ENCODE measurements around the gene GLIPR1L1. TPM values are rescaled to one million over a fixed set of nuclear protein-coding genes. Genes with fewer than 3 reads are reported as not detected.

GLIPR1L1 gene
- total and polyA plus RNA-seq, 2 experiments from 2014 or later, result 4.4 TPM; not detected in 1

DNA sequence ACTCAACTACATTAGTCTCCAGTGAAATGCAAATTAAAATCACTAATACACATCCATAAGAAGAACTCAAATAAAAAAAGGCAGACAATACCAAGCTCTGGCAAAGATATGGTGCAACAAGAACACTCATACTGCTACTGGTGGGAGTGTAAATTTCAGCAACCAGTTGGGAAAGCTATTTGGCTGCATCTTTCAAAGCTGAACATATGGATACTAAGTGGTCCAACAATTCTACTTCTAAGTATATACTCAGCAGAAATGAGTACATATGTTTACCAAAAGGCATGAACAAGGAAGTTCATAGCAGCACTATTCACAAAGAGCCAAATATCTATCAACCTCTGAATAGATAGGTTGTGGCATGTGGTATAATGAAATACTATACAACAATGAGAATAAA lies 31.7 kb upstream of the GLIPR1L1 start (continued):
- TF ChIP-seq, protein P1, sequence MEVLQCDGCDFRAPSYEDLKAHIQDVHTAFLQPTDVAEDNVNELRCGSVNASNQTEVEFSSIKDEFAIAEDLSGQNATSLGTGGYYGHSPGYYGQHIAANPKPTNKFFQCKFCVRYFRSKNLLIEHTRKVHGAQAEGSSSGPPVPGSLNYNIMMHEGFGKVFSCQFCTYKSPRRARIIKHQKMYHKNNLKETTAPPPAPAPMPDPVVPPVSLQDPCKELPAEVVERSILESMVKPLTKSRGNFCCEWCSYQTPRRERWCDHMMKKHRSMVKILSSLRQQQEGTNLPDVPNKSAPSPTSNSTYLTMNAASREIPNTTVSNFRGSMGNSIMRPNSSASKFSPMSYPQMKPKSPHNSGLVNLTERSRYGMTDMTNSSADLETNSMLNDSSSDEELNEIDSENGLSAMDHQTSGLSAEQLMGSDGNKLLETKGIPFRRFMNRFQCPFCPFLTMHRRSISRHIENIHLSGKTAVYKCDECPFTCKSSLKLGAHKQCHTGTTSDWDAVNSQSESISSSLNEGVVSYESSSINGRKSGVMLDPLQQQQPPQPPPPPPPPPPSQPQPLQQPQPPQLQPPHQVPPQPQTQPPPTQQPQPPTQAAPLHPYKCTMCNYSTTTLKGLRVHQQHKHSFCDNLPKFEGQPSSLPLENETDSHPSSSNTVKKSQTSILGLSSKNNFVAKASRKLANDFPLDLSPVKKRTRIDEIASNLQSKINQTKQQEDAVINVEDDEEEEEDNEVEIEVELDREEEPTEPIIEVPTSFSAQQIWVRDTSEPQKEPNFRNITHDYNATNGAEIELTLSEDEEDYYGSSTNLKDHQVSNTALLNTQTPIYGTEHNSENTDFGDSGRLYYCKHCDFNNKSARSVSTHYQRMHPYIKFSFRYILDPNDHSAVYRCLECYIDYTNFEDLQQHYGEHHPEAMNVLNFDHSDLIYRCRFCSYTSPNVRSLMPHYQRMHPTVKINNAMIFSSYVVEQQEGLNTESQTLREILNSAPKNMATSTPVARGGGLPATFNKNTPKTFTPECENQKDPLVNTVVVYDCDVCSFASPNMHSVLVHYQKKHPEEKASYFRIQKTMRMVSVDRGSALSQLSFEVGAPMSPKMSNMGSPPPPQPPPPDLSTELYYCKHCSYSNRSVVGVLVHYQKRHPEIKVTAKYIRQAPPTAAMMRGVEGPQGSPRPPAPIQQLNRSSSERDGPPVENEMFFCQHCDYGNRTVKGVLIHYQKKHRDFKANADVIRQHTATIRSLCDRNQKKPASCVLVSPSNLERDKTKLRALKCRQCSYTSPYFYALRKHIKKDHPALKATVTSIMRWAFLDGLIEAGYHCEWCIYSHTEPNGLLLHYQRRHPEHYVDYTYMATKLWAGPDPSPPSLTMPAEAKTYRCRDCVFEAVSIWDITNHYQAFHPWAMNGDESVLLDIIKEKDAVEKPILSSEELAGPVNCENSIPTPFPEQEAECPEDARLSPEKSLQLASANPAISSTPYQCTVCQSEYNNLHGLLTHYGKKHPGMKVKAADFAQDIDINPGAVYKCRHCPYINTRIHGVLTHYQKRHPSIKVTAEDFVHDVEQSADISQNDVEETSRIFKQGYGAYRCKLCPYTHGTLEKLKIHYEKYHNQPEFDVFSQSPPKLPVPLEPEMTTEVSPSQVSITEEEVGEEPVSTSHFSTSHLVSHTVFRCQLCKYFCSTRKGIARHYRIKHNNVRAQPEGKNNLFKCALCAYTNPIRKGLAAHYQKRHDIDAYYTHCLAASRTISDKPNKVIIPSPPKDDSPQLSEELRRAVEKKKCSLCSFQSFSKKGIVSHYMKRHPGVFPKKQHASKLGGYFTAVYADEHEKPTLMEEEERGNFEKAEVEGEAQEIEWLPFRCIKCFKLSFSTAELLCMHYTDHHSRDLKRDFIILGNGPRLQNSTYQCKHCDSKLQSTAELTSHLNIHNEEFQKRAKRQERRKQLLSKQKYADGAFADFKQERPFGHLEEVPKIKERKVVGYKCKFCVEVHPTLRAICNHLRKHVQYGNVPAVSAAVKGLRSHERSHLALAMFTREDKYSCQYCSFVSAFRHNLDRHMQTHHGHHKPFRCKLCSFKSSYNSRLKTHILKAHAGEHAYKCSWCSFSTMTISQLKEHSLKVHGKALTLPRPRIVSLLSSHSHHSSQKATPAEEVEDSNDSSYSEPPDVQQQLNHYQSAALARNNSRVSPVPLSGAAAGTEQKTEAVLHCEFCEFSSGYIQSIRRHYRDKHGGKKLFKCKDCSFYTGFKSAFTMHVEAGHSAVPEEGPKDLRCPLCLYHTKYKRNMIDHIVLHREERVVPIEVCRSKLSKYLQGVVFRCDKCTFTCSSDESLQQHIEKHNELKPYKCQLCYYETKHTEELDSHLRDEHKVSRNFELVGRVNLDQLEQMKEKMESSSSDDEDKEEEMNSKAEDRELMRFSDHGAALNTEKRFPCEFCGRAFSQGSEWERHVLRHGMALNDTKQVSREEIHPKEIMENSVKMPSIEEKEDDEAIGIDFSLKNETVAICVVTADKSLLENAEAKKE (CRISPR knock-in tag; IDR thresholded peaks at IDR 0.05), result no peak
- TF ChIP-seq, protein P2, sequence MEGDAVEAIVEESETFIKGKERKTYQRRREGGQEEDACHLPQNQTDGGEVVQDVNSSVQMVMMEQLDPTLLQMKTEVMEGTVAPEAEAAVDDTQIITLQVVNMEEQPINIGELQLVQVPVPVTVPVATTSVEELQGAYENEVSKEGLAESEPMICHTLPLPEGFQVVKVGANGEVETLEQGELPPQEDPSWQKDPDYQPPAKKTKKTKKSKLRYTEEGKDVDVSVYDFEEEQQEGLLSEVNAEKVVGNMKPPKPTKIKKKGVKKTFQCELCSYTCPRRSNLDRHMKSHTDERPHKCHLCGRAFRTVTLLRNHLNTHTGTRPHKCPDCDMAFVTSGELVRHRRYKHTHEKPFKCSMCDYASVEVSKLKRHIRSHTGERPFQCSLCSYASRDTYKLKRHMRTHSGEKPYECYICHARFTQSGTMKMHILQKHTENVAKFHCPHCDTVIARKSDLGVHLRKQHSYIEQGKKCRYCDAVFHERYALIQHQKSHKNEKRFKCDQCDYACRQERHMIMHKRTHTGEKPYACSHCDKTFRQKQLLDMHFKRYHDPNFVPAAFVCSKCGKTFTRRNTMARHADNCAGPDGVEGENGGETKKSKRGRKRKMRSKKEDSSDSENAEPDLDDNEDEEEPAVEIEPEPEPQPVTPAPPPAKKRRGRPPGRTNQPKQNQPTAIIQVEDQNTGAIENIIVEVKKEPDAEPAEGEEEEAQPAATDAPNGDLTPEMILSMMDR (conservative IDR thresholded peaks at IDR 0.05; ENCODE audit: low read depth in 2 of 2), result no peak
- no peak for TF ChIP-seq POLR2AphosphoS5 (IDR thresholded peaks at IDR 0.05; ENCODE audit: low read depth)
- no peak for TF ChIP-seq JUNB (IDR thresholded peaks at IDR 0.05; ENCODE audit: unreplicated experiment)
- no peak for TF ChIP-seq EZH2 (IDR thresholded peaks at IDR 0.05; ENCODE audit: low read depth, unreplicated experiment)
- TF ChIP-seq, protein P3, sequence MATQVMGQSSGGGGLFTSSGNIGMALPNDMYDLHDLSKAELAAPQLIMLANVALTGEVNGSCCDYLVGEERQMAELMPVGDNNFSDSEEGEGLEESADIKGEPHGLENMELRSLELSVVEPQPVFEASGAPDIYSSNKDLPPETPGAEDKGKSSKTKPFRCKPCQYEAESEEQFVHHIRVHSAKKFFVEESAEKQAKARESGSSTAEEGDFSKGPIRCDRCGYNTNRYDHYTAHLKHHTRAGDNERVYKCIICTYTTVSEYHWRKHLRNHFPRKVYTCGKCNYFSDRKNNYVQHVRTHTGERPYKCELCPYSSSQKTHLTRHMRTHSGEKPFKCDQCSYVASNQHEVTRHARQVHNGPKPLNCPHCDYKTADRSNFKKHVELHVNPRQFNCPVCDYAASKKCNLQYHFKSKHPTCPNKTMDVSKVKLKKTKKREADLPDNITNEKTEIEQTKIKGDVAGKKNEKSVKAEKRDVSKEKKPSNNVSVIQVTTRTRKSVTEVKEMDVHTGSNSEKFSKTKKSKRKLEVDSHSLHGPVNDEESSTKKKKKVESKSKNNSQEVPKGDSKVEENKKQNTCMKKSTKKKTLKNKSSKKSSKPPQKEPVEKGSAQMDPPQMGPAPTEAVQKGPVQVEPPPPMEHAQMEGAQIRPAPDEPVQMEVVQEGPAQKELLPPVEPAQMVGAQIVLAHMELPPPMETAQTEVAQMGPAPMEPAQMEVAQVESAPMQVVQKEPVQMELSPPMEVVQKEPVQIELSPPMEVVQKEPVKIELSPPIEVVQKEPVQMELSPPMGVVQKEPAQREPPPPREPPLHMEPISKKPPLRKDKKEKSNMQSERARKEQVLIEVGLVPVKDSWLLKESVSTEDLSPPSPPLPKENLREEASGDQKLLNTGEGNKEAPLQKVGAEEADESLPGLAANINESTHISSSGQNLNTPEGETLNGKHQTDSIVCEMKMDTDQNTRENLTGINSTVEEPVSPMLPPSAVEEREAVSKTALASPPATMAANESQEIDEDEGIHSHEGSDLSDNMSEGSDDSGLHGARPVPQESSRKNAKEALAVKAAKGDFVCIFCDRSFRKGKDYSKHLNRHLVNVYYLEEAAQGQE (IDR thresholded peaks at IDR 0.05; ENCODE audit: unreplicated experiment), result no peak
- TF ChIP-seq ZNF331 (CRISPR knock-in tag; IDR thresholded peaks at IDR 0.05; ENCODE audit: low read depth), result no peak
- TF ChIP-seq EZH2phosphoT487 (IDR thresholded peaks at IDR 0.05; ENCODE audit: unreplicated experiment), result no peak
